ENCODE measurements around the gene ABCB1.

ABCB1 gene

GRCh38 chr7:87513735-87514335 lies 86.8 kb downstream of the ABCB1 start:
- DNase-seq (ENCODE audit: low spot score) = no peak

GRCh38 chr7:87512906-87513305 lies 87.8 kb downstream of the ABCB1 start:
- DNase-seq (ENCODE audit: low spot score) = no peak

GRCh38 chr7:87511510-87511909 lies 89.2 kb downstream of the ABCB1 start:
- DNase-seq (ENCODE audit: low spot score) = no peak

- DNase-seq (ENCODE audit: low spot score) = no peak
These were observed 90.2 kb downstream of the ABCB1 start for GRCh38 chr7:87510411-87510875.

DNA sequence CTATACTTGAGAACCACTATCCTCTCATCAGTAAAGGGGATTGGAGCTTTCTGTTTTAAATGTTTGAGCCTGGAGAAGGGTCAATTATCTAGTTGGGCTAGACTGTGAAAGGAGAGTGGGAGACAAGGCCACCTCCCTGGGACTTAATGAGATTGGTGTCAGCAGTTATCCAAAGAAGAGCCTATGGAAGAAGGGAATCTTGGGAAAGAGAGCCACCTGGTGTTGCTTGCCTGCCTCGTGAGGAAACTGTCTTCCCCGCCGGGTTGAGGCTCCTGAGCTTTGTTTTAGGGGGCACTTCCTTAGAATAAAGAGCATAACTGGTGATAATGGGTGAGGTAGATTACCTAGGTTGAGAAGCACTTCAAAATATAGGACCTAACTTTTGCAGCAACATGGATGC lies 93.2 kb downstream of the ABCB1 start:
- DNase-seq (ENCODE audit: low spot score) = no peak

- no peak for DNase-seq (ENCODE audit: low spot score)
These were observed 94.2 kb downstream of the ABCB1 start for GRCh38 chr7:87506246-87507180.

- no peak for DNase-seq (ENCODE audit: low spot score)
These were observed 95.0 kb downstream of the ABCB1 start for GRCh38 chr7:87505557-87506245.

- no peak for DNase-seq (ENCODE audit: low spot score)
These were observed 95.6 kb downstream of the ABCB1 start for GRCh38 chr7:87505122-87505521.

GRCh38 chr7:87499494-87499893 lies 101.2 kb downstream of the ABCB1 start:
- no peak for DNase-seq (ENCODE audit: low spot score)

- DNase-seq (ENCODE audit: low spot score) = no peak
These were observed 101.8 kb downstream of the ABCB1 start for GRCh38 chr7:87498893-87499292.

GRCh38 chr7:87497482-87497881 lies 103.2 kb downstream of the ABCB1 start:
- no peak for DNase-seq (ENCODE audit: low spot score)

DNA sequence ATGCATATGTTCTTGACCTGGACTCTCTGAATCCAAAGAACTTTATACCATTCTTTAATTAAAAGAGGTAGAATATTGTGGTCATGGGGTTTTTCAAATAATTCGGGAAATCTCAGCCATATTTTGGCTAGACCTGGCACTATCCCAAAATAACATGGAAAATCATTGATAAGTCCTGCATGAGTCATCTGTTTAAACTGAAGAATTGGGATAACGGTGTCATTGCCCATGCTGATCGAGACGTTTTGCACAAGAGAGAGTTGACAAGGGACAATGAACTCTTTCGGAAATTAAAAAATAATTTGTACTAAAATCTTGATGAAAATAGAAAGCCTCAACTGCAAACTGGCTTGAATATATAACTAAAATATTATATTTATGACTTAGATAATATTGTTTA lies 105.3 kb downstream of the ABCB1 start:
- DNase-seq (ENCODE audit: low spot score) = no peak

GRCh38 chr7:87494454-87494853 lies 106.2 kb downstream of the ABCB1 start:
- DNase-seq (ENCODE audit: low spot score) = no peak

DNA sequence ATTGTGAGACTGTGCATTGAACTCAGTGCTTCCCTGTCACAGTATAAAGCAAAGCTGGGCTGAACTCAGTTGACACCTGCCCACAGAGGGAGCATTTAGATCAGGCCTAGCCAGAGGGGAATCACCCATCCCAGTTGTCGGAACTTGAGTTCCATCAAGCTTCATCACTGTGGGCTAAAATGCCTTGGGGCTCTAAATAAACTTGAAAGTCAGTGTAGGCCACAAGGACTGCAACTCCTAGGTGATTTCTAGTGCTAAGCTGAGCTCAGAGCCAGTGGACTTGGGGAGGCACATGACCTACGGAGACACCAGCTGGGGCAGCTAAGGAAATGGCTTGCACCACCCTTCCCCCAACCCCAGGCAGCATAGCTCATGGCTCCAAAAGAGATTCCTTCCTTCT lies 117.6 kb downstream of the ABCB1 start:
- DNase-seq (ENCODE audit: low spot score) = no peak

DNA sequence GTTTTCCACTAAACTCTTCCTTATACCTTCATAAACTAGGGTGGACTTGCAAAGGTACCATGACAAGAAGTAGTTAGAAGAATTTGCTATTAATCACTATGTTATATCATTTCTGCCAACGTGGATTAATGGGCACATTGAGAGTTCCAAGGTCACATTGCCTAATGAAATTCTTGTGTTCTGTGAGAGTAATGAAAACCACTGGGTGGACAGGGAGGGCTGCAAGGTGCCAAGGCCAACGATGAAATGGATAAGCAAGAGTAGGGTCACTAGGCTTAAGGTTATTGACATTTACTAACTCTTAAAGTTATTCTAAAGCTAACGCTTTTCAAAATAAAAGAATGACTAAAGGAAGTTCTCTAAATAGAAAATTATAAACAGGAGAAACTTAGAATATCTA lies 118.6 kb downstream of the ABCB1 start:
- DNase-seq (ENCODE audit: low spot score) = no peak

DNA sequence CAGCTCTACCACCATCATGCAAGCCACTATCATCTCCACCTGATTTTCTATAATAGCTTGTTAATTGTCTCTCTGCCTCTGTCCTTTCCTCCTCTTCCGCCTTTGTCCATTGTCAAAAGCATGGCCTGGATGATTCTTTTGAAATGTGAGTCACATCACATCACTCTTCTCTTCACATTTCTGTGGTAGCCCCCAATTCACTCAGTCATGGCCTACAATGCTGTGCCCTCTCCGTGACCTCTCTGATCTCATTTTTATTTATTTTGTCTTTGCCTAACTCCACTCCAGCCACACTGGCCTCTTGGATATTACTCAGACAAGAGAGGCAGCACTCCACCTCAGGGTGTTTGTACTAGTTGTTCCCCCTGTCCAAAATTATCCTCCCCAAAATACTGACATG lies 120.3 kb downstream of the ABCB1 start:
- no peak for DNase-seq (ENCODE audit: low spot score)

DNA sequence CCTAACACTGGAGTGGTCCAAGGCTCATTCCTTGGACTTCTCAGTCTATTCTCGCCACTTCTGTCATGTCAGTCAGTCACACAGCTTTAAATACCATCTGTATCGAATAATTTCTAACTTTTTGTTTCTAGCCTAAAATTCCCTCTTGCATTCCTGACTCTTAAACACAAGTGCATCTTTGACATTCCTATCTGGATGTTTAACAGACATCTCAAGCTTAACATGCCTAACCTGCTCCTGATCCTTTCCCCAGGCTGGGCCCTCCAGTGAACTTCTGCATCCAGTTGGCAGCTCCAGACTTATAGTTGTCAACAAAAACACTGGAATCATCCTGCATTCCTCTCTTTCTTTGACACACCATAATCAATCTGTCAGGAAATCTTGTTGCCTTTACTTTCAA lies 120.7 kb downstream of the ABCB1 start:
- DNase-seq (ENCODE audit: low spot score) = no peak

GRCh38 chr7:87476179-87476557 lies 124.5 kb downstream of the ABCB1 start:
- DNase-seq (ENCODE audit: low spot score) = no peak

GRCh38 chr7:87475359-87476178 lies 125.1 kb downstream of the ABCB1 start, which contains the start of gene ABCB4:
Gene ABCB4, minus strand, starts transcription at chr7:87475680. Its CDS starts 215 bp downstream, at chr7:87475465.
- DNase-seq (ENCODE audit: low spot score) = peak; percentile 14

GRCh38 chr7:87474533-87475358 lies 125.9 kb downstream of the ABCB1 start:
- peak; percentile 67 for DNase-seq (ENCODE audit: low spot score)

- no peak for DNase-seq (ENCODE audit: low spot score)
These were observed 126.7 kb downstream of the ABCB1 start for GRCh38 chr7:87473986-87474385.
